Measurements from ENCODE around the gene APOBEC3A.

DNA sequence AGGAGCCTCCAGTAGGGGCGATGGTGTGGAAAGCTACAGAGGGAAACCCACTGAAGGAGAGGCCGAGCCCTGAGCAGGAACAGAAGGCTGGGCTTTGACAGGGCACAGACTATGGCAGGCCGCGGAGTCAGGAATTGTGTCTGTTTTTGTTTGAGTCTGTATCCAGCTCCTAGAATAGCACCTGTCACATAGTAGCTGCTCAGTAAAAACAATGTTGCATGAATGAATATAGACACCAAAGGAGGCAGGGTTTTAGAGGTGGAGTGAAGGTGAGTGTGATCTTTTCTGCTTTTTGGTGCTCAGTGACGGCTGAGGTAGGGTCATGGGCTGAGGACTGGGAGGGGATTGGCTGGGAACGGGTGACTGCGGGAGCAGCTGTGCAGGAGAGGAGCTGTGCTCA is 18.5 kb upstream of the APOBEC3A start:
- no peak for TF ChIP-seq ZC3H10 (CRISPR knock-in tag; IDR thresholded peaks at IDR 0.05)
- no peak for TF ChIP-seq ZFP3 (CRISPR knock-in tag; IDR thresholded peaks at IDR 0.05)
- TF ChIP-seq, protein P1, sequence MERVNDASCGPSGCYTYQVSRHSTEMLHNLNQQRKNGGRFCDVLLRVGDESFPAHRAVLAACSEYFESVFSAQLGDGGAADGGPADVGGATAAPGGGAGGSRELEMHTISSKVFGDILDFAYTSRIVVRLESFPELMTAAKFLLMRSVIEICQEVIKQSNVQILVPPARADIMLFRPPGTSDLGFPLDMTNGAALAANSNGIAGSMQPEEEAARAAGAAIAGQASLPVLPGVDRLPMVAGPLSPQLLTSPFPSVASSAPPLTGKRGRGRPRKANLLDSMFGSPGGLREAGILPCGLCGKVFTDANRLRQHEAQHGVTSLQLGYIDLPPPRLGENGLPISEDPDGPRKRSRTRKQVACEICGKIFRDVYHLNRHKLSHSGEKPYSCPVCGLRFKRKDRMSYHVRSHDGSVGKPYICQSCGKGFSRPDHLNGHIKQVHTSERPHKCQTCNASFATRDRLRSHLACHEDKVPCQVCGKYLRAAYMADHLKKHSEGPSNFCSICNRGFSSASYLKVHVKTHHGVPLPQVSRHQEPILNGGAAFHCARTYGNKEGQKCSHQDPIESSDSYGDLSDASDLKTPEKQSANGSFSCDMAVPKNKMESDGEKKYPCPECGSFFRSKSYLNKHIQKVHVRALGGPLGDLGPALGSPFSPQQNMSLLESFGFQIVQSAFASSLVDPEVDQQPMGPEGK (CRISPR knock-in tag; IDR thresholded peaks at IDR 0.05; ENCODE audit: borderline replicate concordance): no peak
- no peak for TF ChIP-seq CSDC2 (CRISPR knock-in tag; IDR thresholded peaks at IDR 0.05)
- no peak for TF ChIP-seq ZFP30 (CRISPR knock-in tag; IDR thresholded peaks at IDR 0.05)
- no peak for TF ChIP-seq ARNTL (CRISPR knock-in tag; IDR thresholded peaks at IDR 0.05; ENCODE audit: borderline replicate concordance, low read depth)
- no peak for TF ChIP-seq ISL1 (CRISPR knock-in tag; IDR thresholded peaks at IDR 0.05)
- TF ChIP-seq, protein P2, sequence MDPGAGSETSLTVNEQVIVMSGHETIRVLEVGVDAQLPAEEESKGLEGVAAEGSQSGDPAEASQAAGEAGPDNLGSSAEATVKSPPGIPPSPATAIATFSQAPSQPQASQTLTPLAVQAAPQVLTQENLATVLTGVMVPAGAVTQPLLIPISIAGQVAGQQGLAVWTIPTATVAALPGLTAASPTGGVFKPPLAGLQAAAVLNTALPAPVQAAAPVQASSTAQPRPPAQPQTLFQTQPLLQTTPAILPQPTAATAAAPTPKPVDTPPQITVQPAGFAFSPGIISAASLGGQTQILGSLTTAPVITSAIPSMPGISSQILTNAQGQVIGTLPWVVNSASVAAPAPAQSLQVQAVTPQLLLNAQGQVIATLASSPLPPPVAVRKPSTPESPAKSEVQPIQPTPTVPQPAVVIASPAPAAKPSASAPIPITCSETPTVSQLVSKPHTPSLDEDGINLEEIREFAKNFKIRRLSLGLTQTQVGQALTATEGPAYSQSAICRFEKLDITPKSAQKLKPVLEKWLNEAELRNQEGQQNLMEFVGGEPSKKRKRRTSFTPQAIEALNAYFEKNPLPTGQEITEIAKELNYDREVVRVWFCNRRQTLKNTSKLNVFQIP (CRISPR knock-in tag; IDR thresholded peaks at IDR 0.05; ENCODE audit: borderline replicate concordance, low read depth): no peak
- TF ChIP-seq RARB (CRISPR knock-in tag; IDR thresholded peaks at IDR 0.05): no peak
- no peak for TF ChIP-seq TOX (CRISPR knock-in tag; IDR thresholded peaks at IDR 0.05; ENCODE audit: borderline replicate concordance)
- no peak for TF ChIP-seq GLIS3 (CRISPR knock-in tag; IDR thresholded peaks at IDR 0.05)

All from SK-N-SH treated with all-trans-retinoic acid at 6 μM for 48 hours (cell line).